IMR-90 (cell line): ENCODE results near the gene SLCO2B1. TPM values are rescaled to one million over a fixed set of nuclear protein-coding genes. Genes with fewer than 3 reads are reported as not detected.

Source experiments
- ATAC-seq: fragments of 200-7000 bp; cut with Tn5 transposase; 2 replicates; pipeline ENCODE4 v1.9.1; 2020; ENCODE audit warnings: low read depth, mild to moderate bottlenecking, moderate library complexity
- BruUV-seq: library from RNA; stranded (reverse); fragments of 400-500 nt; replicated peaks from 2 replicates; lab custom pipeline; 2021; lab: Mats Ljungman, UMichigan
- CTCF ChIA-PET: fragments of 300-600 bp; formaldehyde crosslinking; extraction: SDS; loops from one replicate; lab custom pipeline; 2021; ENCODE audit warnings: antibody characterized with exemption; lab: Yijun Ruan, JAX
- POLR2A ChIA-PET: fragments of 300-600 bp; sonication (Branson Sonifier 250); formaldehyde crosslinking; loops from one replicate; lab custom pipeline; 2022; ENCODE audit warnings: antibody characterized with exemption; ENCODE audit not compliant: unreplicated experiment; lab: Charles Lee
- DNase-seq: peaks from one replicate; pipeline ENCODE4 v3.0.0; 2013
- H2AFZ ChIP-seq: replicated peaks from 2 replicates; pipeline ENCODE3; 2013; ENCODE audit warnings: low read length, mild to moderate bottlenecking; ENCODE audit not compliant: poor library complexity
- H2AK5ac ChIP-seq: 2 replicates; pipeline ENCODE4 v1.6.1; 2013; ENCODE audit warnings: low read depth, low read length, inconsistent platforms
- H2AK9ac ChIP-seq: replicated peaks from 2 replicates; pipeline ENCODE3; 2013; ENCODE audit warnings: mild to moderate bottlenecking, low read depth, low read length, moderate library complexity; ENCODE audit not compliant: poor library complexity
- H2BK120ac ChIP-seq: 2 replicates; pipeline ENCODE4 v1.6.1; 2013; ENCODE audit warnings: low read depth, low read length, inconsistent platforms
- H2BK15ac ChIP-seq: 3 replicates; pipeline ENCODE4 v1.6.1; 2013; ENCODE audit warnings: low read depth, low read length, inconsistent platforms
- H2BK20ac ChIP-seq: 2 replicates; pipeline ENCODE4 v1.6.1; 2013; ENCODE audit warnings: low read depth, mild to moderate bottlenecking, inconsistent platforms, low read length, moderate library complexity
- H2BK5ac ChIP-seq: 2 replicates; pipeline ENCODE4 v1.6.1; 2013; ENCODE audit warnings: mild to moderate bottlenecking, low read depth, low read length, inconsistent platforms; ENCODE audit not compliant: poor library complexity, severe bottlenecking
- H3K14ac ChIP-seq: replicated peaks from 2 replicates; pipeline ENCODE4 v1.6.1; 2013; ENCODE audit warnings: low read depth, low read length, inconsistent platforms
- H3K18ac ChIP-seq: 2 replicates; pipeline ENCODE4 v1.6.1; 2013; ENCODE audit warnings: low read depth, low read length, control low read depth
- H3K23ac ChIP-seq: 2 replicates; pipeline ENCODE4 v1.6.1; 2013; ENCODE audit warnings: low read depth, low read length, inconsistent platforms
- H3K27ac ChIP-seq: 2 replicates; pipeline ENCODE4 v1.5.1; 2013; ENCODE audit warnings: mild to moderate bottlenecking, control low read depth, low read length; ENCODE audit not compliant: insufficient read depth
- H3K27me3 ChIP-seq: 2 replicates; pipeline ENCODE4 v1.6.1; 2013; ENCODE audit warnings: low read length; ENCODE audit not compliant: control insufficient read depth, insufficient read depth
- H3K36me3 ChIP-seq: 2 replicates; pipeline ENCODE4 v1.6.1; 2013; ENCODE audit warnings: low read length, mixed read lengths; ENCODE audit not compliant: control insufficient read depth, insufficient read depth
- H3K4ac ChIP-seq: 2 replicates; pipeline ENCODE4 v1.6.1; 2013; ENCODE audit warnings: low read depth, low read length, inconsistent platforms
- H3K4me1 ChIP-seq: 2 replicates; pipeline ENCODE4 v1.6.1; 2013; ENCODE audit warnings: low read length, mixed read lengths; ENCODE audit not compliant: control insufficient read depth, insufficient read depth
- H3K4me2 ChIP-seq: 2 replicates; pipeline ENCODE4 v1.6.1; 2013; ENCODE audit warnings: low read depth, mild to moderate bottlenecking, control low read depth, low read length, moderate library complexity
- H3K4me3 ChIP-seq: 2 replicates; pipeline ENCODE4 v1.5.1; 2013; ENCODE audit warnings: low read depth, mild to moderate bottlenecking, control low read depth, low read length, moderate library complexity; ENCODE audit not compliant: insufficient read depth
- H3K56ac ChIP-seq: 2 replicates; pipeline ENCODE4 v1.6.1; 2013; ENCODE audit warnings: low read length, inconsistent platforms; ENCODE audit not compliant: insufficient read depth; ENCODE audit errors: extremely low read depth
- H3K79me1 ChIP-seq, 2 experiments: 2 replicates each; pipeline ENCODE4 v1.6.1; 2013; ENCODE audit warnings: low read length in 2 of 2, inconsistent platforms in 1 of 2, low read depth in 1 of 2
- H3K9ac ChIP-seq: 2 replicates; pipeline ENCODE4 v1.6.1; 2013; ENCODE audit warnings: low read depth, low read length, control low read depth
- H3K9me1 ChIP-seq: 2 replicates; pipeline ENCODE4 v1.6.1; 2013; ENCODE audit warnings: low read length, inconsistent platforms; ENCODE audit not compliant: insufficient read depth
- H3K9me3 ChIP-seq: 2 replicates; pipeline ENCODE4 v1.6.1; 2013; ENCODE audit warnings: low read length; ENCODE audit not compliant: control insufficient read depth, insufficient read depth
- H4K20me1 ChIP-seq: 2 replicates; pipeline ENCODE4 v1.6.1; 2013; ENCODE audit warnings: low read length, inconsistent platforms; ENCODE audit not compliant: insufficient read depth
- H4K5ac ChIP-seq: 2 replicates; pipeline ENCODE4 v1.6.1; 2013; ENCODE audit warnings: mild to moderate bottlenecking, low read depth, low read length, control low read depth
- H4K8ac ChIP-seq, 2 experiments: 2 replicates each; pipeline ENCODE4 v1.6.1; 2013; ENCODE audit warnings: low read depth in 2 of 2, low read length in 2 of 2, control low read depth in 1 of 2, inconsistent platforms in 1 of 2
- H4K91ac ChIP-seq: 2 replicates; pipeline ENCODE4 v1.6.1; 2013; ENCODE audit warnings: low read depth, low read length, inconsistent platforms; ENCODE audit not compliant: insufficient read depth
- WGBS, 2 experiments: methylation state at CpG; one replicate each; pipeline versions ENCODE4 v1.1.5 to v1.1.7; 2013; ENCODE audit warnings: missing lambda C conversion rate in 2 of 2; ENCODE audit not compliant: insufficient read length in 1 of 2; ENCODE audit errors: extremely low coverage in 2 of 2; 5-methylcytosine and 5-hydroxymethylcytosine counted together
- dilution Hi-C: fragments of 300-500 bp; cut with HindIII; formaldehyde crosslinking; loops from one replicate; pipeline ENCODE4 v1.14.3; 2018; ENCODE audit warnings: low sequenced_read_pairs; ENCODE audit not compliant: unreplicated experiment
- in situ Hi-C: fragments of 300-500 bp; cut with MboI; formaldehyde crosslinking; loops from 3 replicates; pipeline ENCODE4 v1.14.3; 2019; ENCODE audit warnings: low sequenced_read_pairs, inconsistent platforms, mixed read lengths
- intact Hi-C: fragments of 100-400 bp; cut with micrococcal nuclease; formaldehyde crosslinking; loops from 2 replicates; pipeline ENCODE4 v1.10.0; 2022
- polyA plus RNA-seq, 3 experiments: library from polyadenylated mRNA; depleted of rRNA; stranded (reverse); fragments of >200 nt; gene quantifications; 2 replicates each; pipeline ENCODE4 v1.2.3, GENCODE V29; 2012; ENCODE audit warnings: low replicate concordance in 1 of 3
- total RNA-seq: library from RNA; depleted of rRNA; stranded (reverse); fragments of >200 nt; gene quantifications from 2 replicates; pipeline ENCODE4 v1.2.3, GENCODE V29; 2012
- TF ChIP-seq, protein P1 (sequence below): conservative IDR thresholded peaks from 2 replicates; pipeline ENCODE4 v1.5.1; 2012; ENCODE audit warnings: mild to moderate bottlenecking, low read depth, low read length, improper control_type of control experiment

The SLCO2B1 gene
- total and polyA plus RNA-seq, 2 of the 4 experiments (the other 2 are of a cell fraction) = not detected

DNA sequence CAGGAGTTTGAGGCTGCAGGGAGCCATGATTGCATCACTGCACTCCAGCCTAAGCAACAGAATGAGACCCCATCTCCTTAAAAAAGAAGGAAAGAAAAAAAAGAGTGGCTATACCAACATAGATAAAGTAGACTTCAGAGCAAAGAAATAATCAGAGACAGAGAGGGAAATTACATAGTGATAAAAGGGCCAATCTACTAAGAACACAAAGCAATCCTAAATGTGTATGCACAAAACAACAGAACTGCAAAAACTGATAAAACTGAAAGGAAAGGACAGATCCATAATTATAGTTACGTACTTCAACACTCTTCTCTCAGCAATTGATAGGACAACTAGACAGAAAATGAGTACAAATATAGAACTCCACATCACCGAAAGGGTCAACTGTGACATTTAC is 36.4 kb upstream of the SLCO2B1 start:
- no CpG with 5 or more reads among the region's 2 CpGs for WGBS, 2 experiments
- ChIA-PET CTCF (no interaction called here), POLR2A (no interaction called here)
- Histone ChIP-seq H3K36me3 (no peaks in the 10 kb centered on the region), H3K79me1 (no peaks in the 10 kb centered on the region), H4K8ac (no peak overlapping the region), H4K91ac (no peak overlapping the region), H3K9ac (no peak overlapping the region), H3K9me3 (peaks cover 23% of the 10 kb centered on the region), H3K23ac (no peak overlapping the region), H3K14ac (no peak overlapping the region), H3K27ac (no peak overlapping the region), H4K5ac (no peak overlapping the region), H2AFZ (no peak overlapping the region), H2BK5ac (no peak overlapping the region), H3K4me3 (no peak overlapping the region), H2BK15ac (no peak overlapping the region), H2BK120ac (no peak overlapping the region), H2AK5ac (no peak overlapping the region), H3K27me3 (peaks cover 15% of the 10 kb centered on the region), H3K9me1 (no peaks in the 10 kb centered on the region), H2AK9ac (no peak overlapping the region), H3K4me1 (no peaks in the 10 kb centered on the region), H2BK20ac (no peak overlapping the region), H4K20me1 (no peaks in the 10 kb centered on the region), H3K18ac (no peak overlapping the region), H3K4ac (no peak overlapping the region), H3K56ac (no peak overlapping the region), H3K4me2 (no peak overlapping the region)
- no TSS peak for BruUV-seq
- dilution Hi-C loops = no loop called here
- ATAC-seq = no peak
- intact Hi-C loops = no loop called here
- no peak for DNase-seq
- TF ChIP-seq, protein P1, sequence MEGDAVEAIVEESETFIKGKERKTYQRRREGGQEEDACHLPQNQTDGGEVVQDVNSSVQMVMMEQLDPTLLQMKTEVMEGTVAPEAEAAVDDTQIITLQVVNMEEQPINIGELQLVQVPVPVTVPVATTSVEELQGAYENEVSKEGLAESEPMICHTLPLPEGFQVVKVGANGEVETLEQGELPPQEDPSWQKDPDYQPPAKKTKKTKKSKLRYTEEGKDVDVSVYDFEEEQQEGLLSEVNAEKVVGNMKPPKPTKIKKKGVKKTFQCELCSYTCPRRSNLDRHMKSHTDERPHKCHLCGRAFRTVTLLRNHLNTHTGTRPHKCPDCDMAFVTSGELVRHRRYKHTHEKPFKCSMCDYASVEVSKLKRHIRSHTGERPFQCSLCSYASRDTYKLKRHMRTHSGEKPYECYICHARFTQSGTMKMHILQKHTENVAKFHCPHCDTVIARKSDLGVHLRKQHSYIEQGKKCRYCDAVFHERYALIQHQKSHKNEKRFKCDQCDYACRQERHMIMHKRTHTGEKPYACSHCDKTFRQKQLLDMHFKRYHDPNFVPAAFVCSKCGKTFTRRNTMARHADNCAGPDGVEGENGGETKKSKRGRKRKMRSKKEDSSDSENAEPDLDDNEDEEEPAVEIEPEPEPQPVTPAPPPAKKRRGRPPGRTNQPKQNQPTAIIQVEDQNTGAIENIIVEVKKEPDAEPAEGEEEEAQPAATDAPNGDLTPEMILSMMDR = no peak
- in situ Hi-C loops = no loop called here
